Naive thymus-derived CD4-positive, alpha-beta T cell (primary cell): ENCODE data around the gene PNMT. TPM values are rescaled to one million over a fixed set of nuclear protein-coding genes. Genes with fewer than 3 reads are reported as not detected.

Source experiments
- ATAC-seq: fragments of 150-1000 bp; cut with Tn5 transposase; 2 replicates; pipeline ENCODE4 v1.10.0; 2021; ENCODE audit warnings: mild to moderate bottlenecking, moderate library complexity
- CTCF ChIA-PET: fragments of 350-600 bp; sonication (Branson Sonifier 250); formaldehyde crosslinking; loops from one replicate; lab custom pipeline; 2021; ENCODE audit warnings: antibody characterized with exemption; lab: Charles Lee
- POLR2A ChIA-PET: fragments of 350-600 bp; sonication (Branson Sonifier 250); formaldehyde crosslinking; loops from one replicate; lab custom pipeline; 2021; ENCODE audit warnings: antibody characterized with exemption, inconsistent platforms; lab: Charles Lee
- DNase-seq, 9 donors: peaks; one replicate each; pipeline versions ENCODE4 v3.0.0 to v3.0.0-alpha.2; 2020 to 2022; ENCODE audit warnings: mixed read lengths in 1 of 9
- H3K27ac ChIP-seq: one replicate; pipeline ENCODE4 v1.7.0; 2013; ENCODE audit warnings: mild to moderate bottlenecking, low read depth, low read length, moderate library complexity
- H3K27me3 ChIP-seq, 2 donors: one replicate each; pipeline ENCODE4 v1.7.0; 2013; ENCODE audit warnings: low read length in 2 of 2, mild to moderate bottlenecking in 2 of 2, moderate library complexity in 2 of 2; ENCODE audit not compliant: control insufficient read depth in 2 of 2, insufficient read depth in 2 of 2
- H3K36me3 ChIP-seq, 3 experiments: 1 replicate in 2 of 3; 2 replicates in 1 of 3; pipeline ENCODE4 v1.7.0; 2013; ENCODE audit warnings: low read length in 3 of 3, mild to moderate bottlenecking in 3 of 3, moderate library complexity in 1 of 3; ENCODE audit not compliant: insufficient read depth in 3 of 3, control insufficient read depth in 2 of 3
- H3K4me1 ChIP-seq, 2 donors: one replicate each; pipeline ENCODE4 v1.7.0; 2013; ENCODE audit warnings: low read length in 2 of 2, mild to moderate bottlenecking in 2 of 2, moderate library complexity in 1 of 2; ENCODE audit not compliant: control insufficient read depth in 2 of 2, insufficient read depth in 2 of 2
- H3K4me3 ChIP-seq: 2 replicates; pipeline ENCODE4 v1.7.0; 2013; ENCODE audit warnings: mild to moderate bottlenecking, low read length
- H3K9me3 ChIP-seq, 3 experiments: 1 replicate in 2 of 3; 2 replicates in 1 of 3; pipeline ENCODE4 v1.7.0; 2013; ENCODE audit warnings: low read length in 3 of 3; ENCODE audit not compliant: control insufficient read depth in 2 of 3
- H3K27ac Mint-ChIP-seq, 9 donors: one replicate each; pipeline ENCODE4 v1.8.0; 2020 to 2022; ENCODE audit warnings: mixed read lengths in 9 of 9, mild to moderate bottlenecking in 8 of 9, moderate library complexity in 5 of 9, inconsistent platforms in 2 of 9
- H3K27me3 Mint-ChIP-seq, 5 donors: one replicate each; pipeline ENCODE4 v1.8.0; 2021 to 2022; ENCODE audit warnings: mixed read lengths in 5 of 5, mild to moderate bottlenecking in 1 of 5
- H3K36me3 Mint-ChIP-seq, 5 donors: one replicate each; pipeline ENCODE4 v1.8.0; 2020 to 2022; ENCODE audit warnings: mixed read lengths in 5 of 5, mild to moderate bottlenecking in 3 of 5, inconsistent platforms in 1 of 5
- H3K4me1 Mint-ChIP-seq, 7 donors: one replicate each; pipeline ENCODE4 v1.8.0; 2020 to 2022; ENCODE audit warnings: mixed read lengths in 7 of 7, mild to moderate bottlenecking in 3 of 7, inconsistent platforms in 1 of 7
- H3K4me3 Mint-ChIP-seq, 10 donors: one replicate each; pipeline ENCODE4 v1.8.0; 2020 to 2022; ENCODE audit warnings: mild to moderate bottlenecking in 10 of 10, mixed read lengths in 10 of 10, moderate library complexity in 6 of 10, inconsistent platforms in 2 of 10
- H3K9me3 Mint-ChIP-seq, 11 donors: one replicate each; pipeline ENCODE4 v1.8.0; 2020 to 2022; ENCODE audit warnings: mixed read lengths in 11 of 11, mild to moderate bottlenecking in 4 of 11, inconsistent platforms in 1 of 11, moderate library complexity in 1 of 11
- intact Hi-C, 2 donors: fragments of 100-400 bp; cut with micrococcal nuclease; formaldehyde crosslinking; loops; one replicate each; pipeline ENCODE4 v1.15.1; 2023
- polyA plus RNA-seq, 2 donors: library from polyadenylated mRNA; unstranded; fragments of 300-500 nt; fragmentation: Illumina TruSeq; gene quantifications; one replicate each; pipeline ENCODE4 v1.2.3, GENCODE V29; 2021
- total RNA-seq, 6 experiments: library from RNA in 5 of 6; stranded (reverse) in 5 of 6; gene quantifications; 1 replicate in 5 of 6; 2 replicates in 1 of 6; pipeline ENCODE4 v1.2.3 and lab custom pipeline; 2021 to 2026

Gene PNMT
- total and polyA plus RNA-seq, 7 experiments from 2014 or later, result 0.36 to 0.89 (median 0.49) TPM; not detected in 1

DNA sequence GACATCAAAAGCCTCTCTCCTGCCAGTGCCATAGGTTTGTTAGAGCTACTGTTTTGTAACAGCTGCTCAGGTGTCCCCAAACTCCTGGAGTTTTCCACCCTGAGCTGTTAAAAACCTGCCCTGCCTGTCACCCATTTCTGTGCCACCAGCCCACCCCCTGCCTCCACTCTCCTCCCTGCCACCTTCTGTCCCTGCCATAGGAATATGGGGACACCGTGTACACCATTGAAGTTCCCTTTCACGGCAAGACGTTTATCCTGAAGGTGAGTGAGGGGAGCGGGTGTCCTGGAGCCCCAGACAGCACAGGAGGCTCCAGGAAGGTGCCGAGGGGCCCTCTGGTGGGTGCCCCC, 8.3 kb upstream of the PNMT start:
- H3K4me3 Mint-ChIP-seq, result peak overlapping the region in 9 of 10 donors; percentile 38 to 81 (median 60)
- H3K27ac Mint-ChIP-seq, result peak overlapping the region; percentile 71 to 93 (median 90)
- Histone ChIP-seq H3K27me3 (no peaks in the 10 kb centered on the region), H3K4me1 (peaks cover 0 to 25% of the 10 kb centered on the region in 2 donors), H3K36me3 (peaks cover 0 to 70% (median 4%) of the 10 kb centered on the region in 3 experiments), H3K4me3 (no peak overlapping the region), H3K27ac (peak overlapping the region; percentile 55), H3K9me3 (no peaks in the 10 kb centered on the region)
- H3K4me1 Mint-ChIP-seq, result peaks cover 14 to 51% (median 38%) of the 10 kb centered on the region in 7 donors
- no peak for DNase-seq
- no peak for ATAC-seq
- POLR2A ChIA-PET, result interaction anchor here (0.9 to 2.1 kb wide), 5 partner anchors 11 to 28 kb away, joined by 3 to 14 read pairs (median 5); partner anchors contain the start of gene PGAP3
- intact Hi-C loops, result no loop called here
- no peaks in the 10 kb centered on the region for H3K9me3 Mint-ChIP-seq
- H3K36me3 Mint-ChIP-seq, result peaks cover 0 to 21% (median 7%) of the 10 kb centered on the region in 5 donors
- CTCF ChIA-PET, result interaction anchor here (0.8 to 1.2 kb wide), 3 partner anchors 10 to 38 kb away, joined by 3 to 4 read pairs (median 4); no protein-coding TSS in a partner anchor
- peaks cover 0 to under 1% (median 0%) of the 10 kb centered on the region in 5 donors for H3K27me3 Mint-ChIP-seq

DNA sequence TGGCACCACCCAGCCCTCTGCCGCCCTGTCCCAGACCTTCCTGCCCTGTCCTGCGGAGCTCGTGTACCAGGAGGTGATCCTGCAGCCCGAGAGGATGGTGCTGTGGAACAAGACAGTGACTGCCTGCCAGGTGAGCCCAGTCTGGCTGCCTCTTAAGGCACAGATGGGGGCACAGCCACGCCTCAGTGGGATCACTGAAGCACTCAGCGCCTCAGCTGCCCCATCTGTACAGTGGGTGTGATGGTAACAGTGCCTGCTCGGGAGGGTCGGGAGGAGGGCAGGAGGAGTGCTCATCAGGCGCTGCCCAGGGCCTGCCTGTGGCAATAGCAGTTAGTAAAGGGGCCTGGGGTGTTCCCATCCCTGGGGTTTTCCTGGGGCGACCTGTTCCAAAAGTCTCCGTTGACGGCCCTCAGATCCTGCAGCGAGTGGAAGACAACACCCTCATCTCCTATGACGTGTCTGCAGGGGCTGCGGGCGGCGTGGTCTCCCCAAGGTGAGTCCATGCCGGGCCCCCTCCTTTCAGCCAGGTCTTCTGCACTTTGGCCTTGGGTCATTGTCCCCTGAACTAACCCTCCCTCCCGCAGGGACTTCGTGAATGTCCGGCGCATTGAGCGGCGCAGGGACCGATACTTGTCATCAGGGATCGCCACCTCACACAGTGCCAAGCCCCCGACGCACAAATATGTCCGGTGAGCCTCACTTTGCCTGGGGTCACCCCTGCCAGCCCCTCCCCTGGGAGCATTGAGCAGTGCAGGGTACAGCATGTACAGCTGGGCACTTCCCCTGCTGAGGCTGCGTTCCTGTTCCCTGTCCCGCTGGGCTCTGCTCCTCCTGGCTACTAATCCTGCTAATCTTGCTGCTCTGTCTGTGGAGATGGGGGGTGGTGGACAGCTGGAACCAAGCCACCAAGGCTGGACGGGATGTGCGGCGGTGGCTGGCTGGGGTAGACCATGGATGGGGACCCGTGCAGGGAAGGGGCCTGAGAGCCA, 7.6 kb upstream of the PNMT start:
- Mint-ChIP-seq H3K9me3 (no peaks in the 10 kb centered on the region), H3K4me1 (peaks cover 8 to 44% (median 31%) of the 10 kb centered on the region in 7 donors), H3K4me3 (peak overlapping the region in 5 of 10 donors; percentile 11 to 75 (median 48))

DNA sequence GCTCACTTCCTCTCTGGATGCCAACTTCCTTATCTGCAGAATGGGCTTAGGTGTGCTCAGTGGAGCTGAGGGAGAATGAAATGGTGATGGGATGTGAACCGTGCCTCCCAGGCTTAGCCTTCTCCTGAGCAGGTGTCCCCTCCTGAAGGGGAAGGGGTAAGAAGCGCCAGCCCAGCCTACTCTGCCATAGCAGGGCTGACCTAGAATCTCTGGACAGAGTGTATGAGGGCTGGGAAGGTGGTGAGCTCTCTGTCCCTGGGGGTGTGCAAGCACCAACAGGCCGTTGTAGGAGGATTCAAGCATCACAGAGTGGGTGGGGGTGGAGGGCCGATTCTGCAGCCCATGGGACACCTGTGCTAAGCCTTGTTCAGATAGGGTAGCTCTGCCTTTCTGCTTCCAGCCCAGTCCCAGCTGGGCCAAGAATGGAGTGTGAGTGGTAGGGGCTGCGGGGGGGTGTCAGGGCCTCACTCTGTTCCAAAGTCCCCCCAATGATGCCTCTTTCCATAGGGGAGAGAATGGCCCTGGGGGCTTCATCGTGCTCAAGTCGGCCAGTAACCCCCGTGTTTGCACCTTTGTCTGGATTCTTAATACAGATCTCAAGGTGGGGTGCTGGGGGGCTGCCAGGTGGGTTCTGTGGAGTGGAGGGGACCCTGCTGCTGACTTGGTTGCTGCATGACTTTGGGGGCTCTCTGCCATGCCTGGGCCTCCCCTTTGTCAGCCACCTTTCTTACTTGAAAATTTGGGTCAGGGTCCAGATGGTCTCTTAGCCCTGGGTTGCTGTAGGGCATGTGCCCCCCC, 6.3 kb upstream of the PNMT start:
- Mint-ChIP-seq H3K4me3 (peak overlapping the region in 2 of 10 donors; percentile 34 to 58), H3K9me3 (no peaks in the 10 kb centered on the region), H3K36me3 (peaks cover 0 to 15% (median 5%) of the 10 kb centered on the region in 5 donors), H3K4me1 (peaks cover 7 to 42% (median 29%) of the 10 kb centered on the region in 7 donors), H3K27ac (peak overlapping the region in 7 of 9 donors; percentile 46 to 90 (median 62)), H3K27me3 (peaks cover 0 to 17% (median 2%) of the 10 kb centered on the region in 5 donors)
- DNase-seq (no peak), ATAC-seq (no peak)
- no peaks in the 10 kb centered on the region for H3K27me3 ChIP-seq
- peaks cover 0 to 28% of the 10 kb centered on the region in 2 donors for H3K4me1 ChIP-seq
- intact Hi-C loops, result no loop called here
- H3K4me3 ChIP-seq, result no peak overlapping the region
- peaks cover 0 to 61% (median 4%) of the 10 kb centered on the region in 3 experiments for H3K36me3 ChIP-seq
- ChIA-PET POLR2A (interaction anchor here (0.7 to 1.3 kb wide), 2 partner anchors 24 to 200 kb away, joined by 3 read pairs; no protein-coding TSS in a partner anchor), CTCF (no interaction called here)
- no peak overlapping the region for H3K27ac ChIP-seq
- no peaks in the 10 kb centered on the region for H3K9me3 ChIP-seq

More for the DNA sequence above, 7.6 kb upstream of the PNMT start:
- Histone ChIP-seq H3K27ac (peak overlapping the region; percentile 55), H3K4me3 (no peak overlapping the region), H3K27me3 (no peaks in the 10 kb centered on the region), H3K9me3 (no peaks in the 10 kb centered on the region), H3K36me3 (peaks cover 0 to 70% (median 4%) of the 10 kb centered on the region in 3 experiments), H3K4me1 (peaks cover 0 to 25% of the 10 kb centered on the region in 2 donors)
- intact Hi-C loops, result no loop called here
- POLR2A ChIA-PET, result interaction anchor here (0.7 to 2.1 kb wide), 6 partner anchors 10 to 69 kb away, joined by 3 to 14 read pairs (median 4); partner anchors contain the start of genes MIEN1 and PGAP3
- Mint-ChIP-seq H3K27ac (peak overlapping the region in 7 of 9 donors; percentile 75 to 92 (median 89)), H3K27me3 (peaks cover 0 to 6% (median 0%) of the 10 kb centered on the region in 5 donors), H3K36me3 (peaks cover 0 to 15% (median 5%) of the 10 kb centered on the region in 5 donors)
- CTCF ChIA-PET, result interaction anchor here (1.2 kb wide), 1 partner anchor 39 kb away, joined by 3 read pairs; no protein-coding TSS in a partner anchor
- no peak for DNase-seq
- ATAC-seq, result no peak

DNA sequence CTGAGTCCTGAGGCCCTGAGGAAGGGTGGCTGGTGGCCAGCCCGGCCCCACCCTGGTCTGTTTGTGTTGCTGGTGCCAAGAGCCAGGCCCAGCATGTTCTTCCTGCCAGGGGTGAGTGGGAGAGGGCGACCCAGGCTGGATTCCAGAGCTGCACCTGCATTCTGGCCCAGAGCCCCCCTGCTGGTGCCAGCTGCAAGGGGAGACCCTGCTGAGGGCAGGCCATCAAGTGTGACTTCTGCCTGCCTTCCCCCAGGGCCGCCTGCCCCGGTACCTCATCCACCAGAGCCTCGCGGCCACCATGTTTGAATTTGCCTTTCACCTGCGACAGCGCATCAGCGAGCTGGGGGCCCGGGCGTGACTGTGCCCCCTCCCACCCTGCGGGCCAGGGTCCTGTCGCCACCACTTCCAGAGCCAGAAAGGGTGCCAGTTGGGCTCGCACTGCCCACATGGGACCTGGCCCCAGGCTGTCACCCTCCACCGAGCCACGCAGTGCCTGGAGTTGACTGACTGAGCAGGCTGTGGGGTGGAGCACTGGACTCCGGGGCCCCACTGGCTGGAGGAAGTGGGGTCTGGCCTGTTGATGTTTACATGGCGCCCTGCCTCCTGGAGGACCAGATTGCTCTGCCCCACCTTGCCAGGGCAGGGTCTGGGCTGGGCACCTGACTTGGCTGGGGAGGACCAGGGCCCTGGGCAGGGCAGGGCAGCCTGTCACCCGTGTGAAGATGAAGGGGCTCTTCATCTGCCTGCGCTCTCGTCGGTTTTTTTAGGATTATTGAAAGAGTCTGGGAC, 5.5 kb upstream of the PNMT start:
- H3K36me3 Mint-ChIP-seq, result peaks cover 0 to 14% (median 5%) of the 10 kb centered on the region in 5 donors

DNA sequence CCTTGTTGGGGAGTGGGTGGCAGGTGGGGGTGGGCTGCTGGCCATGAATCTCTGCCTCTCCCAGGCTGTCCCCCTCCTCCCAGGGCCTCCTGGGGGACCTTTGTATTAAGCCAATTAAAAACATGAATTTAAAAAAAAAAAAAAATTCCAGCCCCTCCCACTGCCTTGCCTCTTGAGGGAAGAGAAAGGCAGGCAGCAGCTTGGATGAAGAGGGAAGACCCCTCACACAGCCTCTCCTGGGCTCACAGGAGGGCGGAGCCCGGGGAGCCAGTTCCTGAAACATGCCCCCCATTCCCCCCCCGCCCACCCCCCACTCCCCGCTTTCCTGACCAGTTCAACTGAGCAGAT, 4.9 kb upstream of the PNMT start:
- Mint-ChIP-seq H3K27ac (no peak overlapping the region), H3K4me1 (peaks cover 6 to 33% (median 22%) of the 10 kb centered on the region in 7 donors), H3K27me3 (peaks cover 0 to 26% (median 3%) of the 10 kb centered on the region in 5 donors), H3K36me3 (peaks cover 0 to 14% (median 5%) of the 10 kb centered on the region in 5 donors), H3K9me3 (no peaks in the 10 kb centered on the region), H3K4me3 (no peak overlapping the region)
- ChIA-PET CTCF (no interaction called here), POLR2A (interaction anchor here (0.5 to 1.3 kb wide), 3 partner anchors 8 to 51 kb away, joined by 3 to 4 read pairs (median 3); no protein-coding TSS in a partner anchor)
- ATAC-seq (no peak), DNase-seq (no peak)
- intact Hi-C loops, result no loop called here
- peaks cover 0 to 25% of the 10 kb centered on the region in 2 donors for H3K4me1 ChIP-seq
- peaks cover 0 to 47% (median 4%) of the 10 kb centered on the region in 3 experiments for H3K36me3 ChIP-seq
- no peak overlapping the region for H3K27ac ChIP-seq
- H3K4me3 ChIP-seq, result no peak overlapping the region
- no peaks in the 10 kb centered on the region for H3K9me3 ChIP-seq
- no peaks in the 10 kb centered on the region for H3K27me3 ChIP-seq

More for the DNA sequence above, 5.5 kb upstream of the PNMT start:
- CTCF ChIA-PET, result no interaction called here
- intact Hi-C loops, result no loop called here
- Mint-ChIP-seq H3K4me3 (no peak overlapping the region), H3K4me1 (peaks cover 7 to 38% (median 28%) of the 10 kb centered on the region in 7 donors), H3K27ac (no peak overlapping the region), H3K9me3 (no peaks in the 10 kb centered on the region), H3K27me3 (peaks cover 0 to 23% (median 3%) of the 10 kb centered on the region in 5 donors)
- Histone ChIP-seq H3K27ac (no peak overlapping the region), H3K9me3 (no peaks in the 10 kb centered on the region), H3K4me3 (no peak overlapping the region), H3K36me3 (peaks cover 0 to 53% (median 4%) of the 10 kb centered on the region in 3 experiments), H3K27me3 (no peaks in the 10 kb centered on the region), H3K4me1 (peaks cover 0 to 30% of the 10 kb centered on the region in 2 donors)
- POLR2A ChIA-PET, result interaction anchor here (1.3 kb wide), 2 partner anchors 9 to 25 kb away, joined by 3 read pairs; no protein-coding TSS in a partner anchor
- DNase-seq, result no peak
- ATAC-seq, result no peak
